ENCODE data around the gene ANTXRL. TPM values are rescaled to one million over a fixed set of nuclear protein-coding genes. Genes with fewer than 3 reads are reported as not detected.

ANTXRL gene
- total RNA-seq, 2 experiments from 2014 or later: 0.95 TPM; not detected in 1

- intact Hi-C loops (cut with micrococcal nuclease; ENCODE audit: unreplicated experiment): no loop called here
- CTCF ChIA-PET (ENCODE audit: unreplicated experiment): no interaction called here
- Histone ChIP-seq H3K9me2 (ENCODE audit: insufficient read depth, low read length) (no peaks in the 10 kb centered on the region), H3K9me3 (ENCODE audit: low read length) (no peaks in the 10 kb centered on the region), H3K4me2 (ENCODE audit: low read length) (no peak overlapping the region), H3K79me2 (ENCODE audit: insufficient read depth, low read depth, low read length) (no peaks in the 10 kb centered on the region), H3K4me3 (ENCODE audit: low read depth, low read length, poor library complexity, severe bottlenecking) (no peak overlapping the region), H3K4me1 (ENCODE audit: insufficient read depth, low read length, poor library complexity, severe bottlenecking) (no peaks in the 10 kb centered on the region), H3K36me3 (ENCODE audit: insufficient read depth, low read length) (peaks cover 74% of the 10 kb centered on the region), H3K27ac (ENCODE audit: low read depth, low read length, poor library complexity, severe bottlenecking) (no peak overlapping the region), H4K20me1 (ENCODE audit: insufficient read depth, low read length) (no peaks in the 10 kb centered on the region), H2AFZ (ENCODE audit: low read length) (no peak overlapping the region)
- no peak for DNase-seq (ENCODE audit: low spot score)
- no TSS peak for BruUV-seq (replicated peaks)
- no peak for TF ChIP-seq CTCF (conservative IDR thresholded peaks at IDR 0.05; ENCODE audit: low read length)
- TF ChIP-seq EZH2phosphoT487 (IDR thresholded peaks at IDR 0.05; ENCODE audit: borderline replicate concordance, low read depth, low read length): no peak
- POLR2A ChIA-PET: no interaction called here
These were observed 34.6 kb upstream of the ANTXRL start for GRCh38 chr10:46251857-46252847.

- intact Hi-C loops (cut with micrococcal nuclease; ENCODE audit: unreplicated experiment): no loop called here
- no peaks in the 10 kb centered on the region for H3K9me2 ChIP-seq (ENCODE audit: insufficient read depth, low read length)
These were observed 33.5 kb upstream of the ANTXRL start for GRCh38 chr10:46253076-46254006.

More at GRCh38 chr10:46253076-46254006, 33.5 kb upstream of the ANTXRL start:
- TF ChIP-seq CTCF (conservative IDR thresholded peaks at IDR 0.05; ENCODE audit: low read length) (no peak), EZH2phosphoT487 (IDR thresholded peaks at IDR 0.05; ENCODE audit: borderline replicate concordance, low read depth, low read length) (no peak)
- DNase-seq (ENCODE audit: low spot score): no peak
- Histone ChIP-seq H4K20me1 (ENCODE audit: insufficient read depth, low read length) (no peaks in the 10 kb centered on the region), H3K4me2 (ENCODE audit: low read length) (no peak overlapping the region), H2AFZ (ENCODE audit: low read length) (no peak overlapping the region), H3K36me3 (ENCODE audit: insufficient read depth, low read length) (peaks cover 74% of the 10 kb centered on the region), H3K27ac (ENCODE audit: low read depth, low read length, poor library complexity, severe bottlenecking) (no peak overlapping the region), H3K79me2 (ENCODE audit: insufficient read depth, low read depth, low read length) (no peaks in the 10 kb centered on the region), H3K4me1 (ENCODE audit: insufficient read depth, low read length, poor library complexity, severe bottlenecking) (no peaks in the 10 kb centered on the region), H3K4me3 (ENCODE audit: low read depth, low read length, poor library complexity, severe bottlenecking) (no peak overlapping the region), H3K9me3 (ENCODE audit: low read length) (no peaks in the 10 kb centered on the region)
- POLR2A ChIA-PET: no interaction called here
- CTCF ChIA-PET (ENCODE audit: unreplicated experiment): no interaction called here
- BruUV-seq (replicated peaks): no TSS peak
